IPS-15b (cell line): Measurements from ENCODE around the gene CALCB.

Experiments
- H3K27me3 ChIP-seq: one replicate; pipeline ENCODE4 v1.6.1; 2013; ENCODE audit warnings: low read length; ENCODE audit not compliant: control insufficient read depth, insufficient read depth
- H3K36me3 ChIP-seq: one replicate; pipeline ENCODE4 v1.6.1; 2013; ENCODE audit warnings: low read length; ENCODE audit not compliant: control insufficient read depth, insufficient read depth
- H3K4me1 ChIP-seq: one replicate; pipeline ENCODE4 v1.6.1; 2013; ENCODE audit warnings: mild to moderate bottlenecking, low read length; ENCODE audit not compliant: control insufficient read depth, insufficient read depth
- H3K4me3 ChIP-seq: one replicate; pipeline ENCODE4 v1.5.1; 2013; ENCODE audit warnings: low read depth, low read length
- H3K9ac ChIP-seq: one replicate; pipeline ENCODE4 v1.6.1; 2013; ENCODE audit warnings: low read depth, mild to moderate bottlenecking, low read length
- H3K9me3 ChIP-seq: one replicate; pipeline ENCODE4 v1.6.1; 2013; ENCODE audit warnings: mild to moderate bottlenecking, low read length; ENCODE audit not compliant: control insufficient read depth, insufficient read depth

CALCB gene

GRCh38 chr11:15091625-15092024 is 18.2 kb downstream of the CALCB start:
- H3K9me3 ChIP-seq: no peaks in the 10 kb centered on the region
- no peaks in the 10 kb centered on the region for H3K4me1 ChIP-seq
- no peaks in the 10 kb centered on the region for H3K36me3 ChIP-seq
- no peaks in the 10 kb centered on the region for H3K27me3 ChIP-seq
- no peak overlapping the region for H3K4me3 ChIP-seq
- no peak overlapping the region for H3K9ac ChIP-seq

DNA sequence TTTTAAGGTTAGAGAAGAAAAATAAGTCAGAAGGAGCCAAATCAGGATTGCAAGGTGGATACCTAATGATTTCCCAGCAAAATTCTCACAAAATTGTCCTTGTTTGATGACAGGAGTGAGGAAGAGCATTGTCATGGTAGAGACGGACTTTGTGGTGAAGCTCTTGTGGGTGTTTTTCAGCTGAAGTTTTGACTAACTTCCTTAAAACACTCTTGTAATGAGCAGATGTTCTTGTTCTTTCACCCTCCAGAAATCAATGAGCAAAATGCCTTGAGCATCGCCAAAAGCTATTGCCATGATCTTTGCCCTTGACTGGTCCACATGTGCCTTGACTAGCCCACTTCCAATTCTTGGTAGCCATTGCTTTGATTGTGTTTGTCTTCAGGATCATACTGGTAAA is 20.0 kb downstream of the CALCB start:
- no peak overlapping the region for H3K4me3 ChIP-seq
- no peaks in the 10 kb centered on the region for H3K9me3 ChIP-seq
- H3K4me1 ChIP-seq: no peaks in the 10 kb centered on the region
- H3K36me3 ChIP-seq: no peaks in the 10 kb centered on the region
- no peak overlapping the region for H3K9ac ChIP-seq
- no peaks in the 10 kb centered on the region for H3K27me3 ChIP-seq

DNA sequence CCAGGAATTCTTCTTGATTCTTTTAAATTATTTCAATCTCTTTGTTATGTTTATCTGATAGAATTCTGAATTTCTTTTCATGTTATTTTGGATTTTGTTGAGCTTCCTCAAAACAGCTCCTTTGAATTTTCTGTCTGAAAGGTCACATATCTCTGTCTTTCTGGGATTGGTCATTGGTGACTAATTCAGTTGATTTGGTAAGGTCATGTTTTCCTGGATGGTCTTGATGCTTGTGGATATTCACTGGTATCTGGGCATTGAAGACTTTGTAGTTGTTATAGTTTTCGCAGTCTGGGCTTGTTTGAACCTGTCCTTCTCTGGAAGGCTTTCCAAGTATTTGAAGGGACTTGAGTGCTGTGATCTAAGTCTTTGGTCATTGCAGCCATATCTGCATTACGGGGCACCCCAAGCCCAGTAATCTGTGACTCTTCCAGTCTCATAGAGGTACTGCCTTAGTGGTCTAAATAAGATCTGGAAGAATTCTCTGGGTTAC is 22.4 kb downstream of the CALCB start:
- no peak overlapping the region for H3K4me3 ChIP-seq
- no peaks in the 10 kb centered on the region for H3K36me3 ChIP-seq
- no peaks in the 10 kb centered on the region for H3K9me3 ChIP-seq
- no peaks in the 10 kb centered on the region for H3K27me3 ChIP-seq
- no peak overlapping the region for H3K9ac ChIP-seq
- no peaks in the 10 kb centered on the region for H3K4me1 ChIP-seq

- Histone ChIP-seq H3K9ac (no peak overlapping the region), H3K27me3 (no peaks in the 10 kb centered on the region), H3K36me3 (no peaks in the 10 kb centered on the region), H3K9me3 (no peaks in the 10 kb centered on the region), H3K4me1 (no peaks in the 10 kb centered on the region), H3K4me3 (no peak overlapping the region)
Measured at GRCh38 chr11:15097411-15097810, 24.0 kb downstream of the CALCB start.

- Histone ChIP-seq H3K9me3 (no peaks in the 10 kb centered on the region), H3K9ac (no peak overlapping the region), H3K36me3 (no peaks in the 10 kb centered on the region), H3K4me1 (no peaks in the 10 kb centered on the region), H3K4me3 (no peak overlapping the region), H3K27me3 (no peaks in the 10 kb centered on the region)
Measured at GRCh38 chr11:15099267-15099666, 25.9 kb downstream of the CALCB start.

DNA sequence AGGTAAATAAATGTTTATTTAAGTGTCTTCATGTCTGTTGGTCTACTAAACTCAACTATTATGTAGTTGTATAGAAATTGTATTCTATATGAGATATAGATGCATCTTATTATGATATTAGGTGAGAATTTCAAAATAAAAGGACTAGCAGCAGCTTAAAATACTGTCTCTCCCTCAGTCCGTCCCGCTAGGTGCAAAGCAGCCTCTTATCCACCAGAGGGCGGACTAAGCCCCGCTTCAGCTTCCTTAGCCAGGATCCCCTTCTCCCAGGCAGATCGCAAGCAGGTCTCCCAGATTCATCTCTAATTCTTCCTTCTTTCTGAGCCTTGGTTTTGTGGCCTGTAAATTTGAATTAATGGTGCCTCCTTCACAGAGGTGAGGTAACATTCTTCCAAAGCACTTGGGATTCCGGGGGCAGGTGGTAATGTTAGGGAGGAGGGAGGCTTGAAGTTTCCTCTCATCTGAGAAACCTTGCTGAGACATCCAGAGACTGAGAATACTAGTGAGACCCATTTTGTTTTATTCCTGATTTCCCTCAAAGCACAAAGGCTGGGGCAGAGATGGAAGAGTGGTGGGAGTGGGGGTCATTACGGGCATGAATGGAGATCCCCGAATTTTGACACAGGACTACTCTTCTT is 27.8 kb downstream of the CALCB start:
- Histone ChIP-seq H3K9ac (no peak overlapping the region), H3K4me3 (no peak overlapping the region), H3K4me1 (no peaks in the 10 kb centered on the region), H3K9me3 (no peaks in the 10 kb centered on the region), H3K36me3 (no peaks in the 10 kb centered on the region), H3K27me3 (no peaks in the 10 kb centered on the region)

GRCh38 chr11:15104166-15104565 is 30.8 kb downstream of the CALCB start:
- no peaks in the 10 kb centered on the region for H3K4me1 ChIP-seq
- no peak overlapping the region for H3K9ac ChIP-seq
- no peaks in the 10 kb centered on the region for H3K36me3 ChIP-seq
- H3K27me3 ChIP-seq: no peaks in the 10 kb centered on the region
- H3K9me3 ChIP-seq: no peaks in the 10 kb centered on the region
- H3K4me3 ChIP-seq: no peak overlapping the region

DNA sequence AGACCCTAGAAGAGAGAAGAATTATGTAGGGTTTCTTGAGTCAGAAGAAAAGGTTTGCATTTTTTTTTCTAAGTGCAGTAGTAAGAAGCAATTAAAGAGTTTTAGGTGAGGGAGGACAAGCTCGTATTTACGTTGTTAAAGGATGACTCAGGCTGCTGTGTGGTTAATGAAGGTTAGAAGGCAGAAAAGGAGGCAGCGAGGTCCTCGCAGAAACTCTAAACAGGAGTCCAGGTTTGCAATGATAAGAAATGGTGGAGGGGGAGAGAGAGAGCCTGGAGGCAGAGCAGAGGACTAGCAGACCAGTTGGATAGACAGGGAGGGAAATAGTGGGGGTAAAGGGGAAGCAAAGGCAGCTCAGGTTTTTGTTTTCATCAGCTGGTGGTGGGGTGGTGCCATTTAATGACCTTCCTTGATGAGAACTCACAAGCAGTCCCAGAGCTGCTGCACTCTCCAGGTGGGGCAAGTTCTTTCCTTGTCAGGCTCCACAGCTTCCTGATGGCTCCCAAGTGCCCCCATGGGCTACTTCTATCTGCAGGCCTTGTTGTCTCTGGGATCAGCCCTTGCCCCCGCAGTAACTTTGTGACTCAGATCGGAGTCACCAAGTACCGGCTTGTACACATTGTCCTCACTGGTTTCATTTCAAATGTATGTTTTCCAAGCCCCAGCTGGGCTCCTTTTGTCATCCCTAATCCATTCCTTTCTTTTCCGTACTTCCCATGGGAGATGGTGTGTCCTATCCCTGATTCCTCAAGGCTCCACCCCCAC is 33.0 kb downstream of the CALCB start:
- no peak overlapping the region for H3K4me3 ChIP-seq
- H3K4me1 ChIP-seq: no peaks in the 10 kb centered on the region
- H3K36me3 ChIP-seq: no peaks in the 10 kb centered on the region
- H3K9ac ChIP-seq: no peak overlapping the region
- no peaks in the 10 kb centered on the region for H3K27me3 ChIP-seq
- H3K9me3 ChIP-seq: no peaks in the 10 kb centered on the region

GRCh38 chr11:15107730-15108515 is 34.5 kb downstream of the CALCB start:
- Histone ChIP-seq H3K4me1 (no peaks in the 10 kb centered on the region), H3K27me3 (peaks cover 3% of the 10 kb centered on the region), H3K4me3 (no peak overlapping the region), H3K9me3 (no peaks in the 10 kb centered on the region), H3K9ac (no peak overlapping the region), H3K36me3 (no peaks in the 10 kb centered on the region)

- no peaks in the 10 kb centered on the region for H3K36me3 ChIP-seq
- no peaks in the 10 kb centered on the region for H3K4me1 ChIP-seq
- peaks cover 8% of the 10 kb centered on the region for H3K27me3 ChIP-seq
- no peak overlapping the region for H3K4me3 ChIP-seq
- no peaks in the 10 kb centered on the region for H3K9me3 ChIP-seq
- H3K9ac ChIP-seq: no peak overlapping the region
Measured at GRCh38 chr11:15108592-15109130, 35.3 kb downstream of the CALCB start.

DNA sequence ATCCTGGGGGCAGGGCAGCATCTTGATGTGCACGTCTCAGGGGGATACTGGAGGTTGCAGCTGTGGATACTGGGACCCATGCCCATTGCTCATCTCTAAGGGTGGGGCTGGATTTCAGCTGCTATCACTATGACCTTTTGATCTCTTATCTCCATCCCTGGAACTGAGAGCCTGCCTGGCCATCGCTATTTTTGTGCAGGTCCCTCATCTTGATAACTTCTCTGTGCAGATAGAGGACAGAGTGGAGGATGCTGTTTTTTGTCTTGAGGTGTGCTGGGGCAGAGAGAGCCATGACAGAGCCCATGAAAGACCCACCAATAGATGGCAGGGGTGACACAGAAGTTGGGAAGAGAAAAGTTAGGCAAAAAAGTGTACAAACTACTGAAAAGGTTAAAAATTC is 36.2 kb downstream of the CALCB start:
- peaks cover 2% of the 10 kb centered on the region for H3K4me1 ChIP-seq
- no peaks in the 10 kb centered on the region for H3K9me3 ChIP-seq
- H3K4me3 ChIP-seq: no peak overlapping the region
- H3K36me3 ChIP-seq: no peaks in the 10 kb centered on the region
- no peak overlapping the region for H3K9ac ChIP-seq
- H3K27me3 ChIP-seq: peaks cover 15% of the 10 kb centered on the region
